Renal cortex interstitium (tissue), 11 donors: ENCODE measurements around the gene DAB1. TPM values are rescaled to one million over a fixed set of nuclear protein-coding genes. Genes with fewer than 3 reads are reported as not detected.
A peak's percentile ranks its signal among the peaks of the same experiment; 100 is the strongest.
"Not testable (repeated sequence)": the region's sequence is repeated elsewhere in the genome, so short reads cannot be mapped to it uniquely, and the experiment has no call there.

Source experiments
- DNase-seq, 11 donors: peaks; one replicate each; pipeline ENCODE4 v3.0.0-alpha.2; 2013; ENCODE audit warnings: low read depth in 9 of 11, low spot score in 4 of 11; ENCODE audit errors: extremely low read depth in 1 of 11
- polyA plus RNA-seq, 3 donors: library from polyadenylated mRNA; unstranded; fragments of 120-200 nt; gene quantifications; one replicate each; pipeline ENCODE4 v1.2.1, GENCODE V29; 2013; ENCODE audit not compliant: insufficient read length in 3 of 3

DAB1 gene
- polyA plus RNA-seq, 3 donors, result 5.3 to 8.4 (median 6.3) TPM

- no peak for DNase-seq
Observed at GRCh38 chr1:57376041-57376440, 47.8 kb downstream of the DAB1 start.

- DNase-seq, result no peak
Observed at GRCh38 chr1:57369889-57370288, 54.0 kb downstream of the DAB1 start.

DNA sequence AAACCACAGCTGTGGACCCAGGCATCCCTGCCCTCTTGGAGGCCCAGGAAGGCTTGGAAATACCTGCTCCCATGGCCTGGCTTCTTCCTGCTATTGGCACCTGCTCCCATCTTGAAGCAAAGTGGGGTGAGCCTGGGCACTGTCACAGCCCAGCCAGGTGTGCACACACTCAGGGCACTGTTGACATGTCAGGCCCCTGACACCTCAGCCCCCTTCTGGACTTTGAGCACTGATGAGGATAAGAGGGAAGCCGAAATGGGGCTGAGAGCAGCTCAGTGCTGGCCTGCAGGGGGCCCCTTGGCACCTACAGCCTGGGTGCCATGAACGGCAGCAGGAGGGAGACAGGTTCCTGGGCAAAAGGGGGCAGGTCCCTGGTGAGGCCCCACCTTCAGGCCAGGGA is 55.9 kb downstream of the DAB1 start:
- DNase-seq, result no peak

DNA sequence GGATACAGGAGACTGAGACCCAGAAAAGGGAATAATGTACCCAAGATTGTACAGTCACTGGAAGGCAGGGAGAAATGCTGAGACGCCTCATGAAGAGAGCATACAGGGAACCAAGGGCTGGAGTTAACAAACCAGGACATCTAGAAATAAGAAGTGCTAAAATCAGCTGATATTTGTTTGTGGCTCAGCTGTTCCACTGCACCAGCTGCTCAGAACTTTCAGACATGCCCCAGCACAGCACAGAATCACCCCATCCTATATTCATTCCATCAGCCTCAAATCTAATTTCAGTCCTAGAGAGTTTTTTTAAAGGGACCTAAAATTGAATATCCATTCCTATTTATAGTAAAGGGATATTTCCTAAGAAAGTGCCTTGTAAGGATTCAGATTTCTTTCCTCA is 60.2 kb downstream of the DAB1 start:
- no peak for DNase-seq

DNA sequence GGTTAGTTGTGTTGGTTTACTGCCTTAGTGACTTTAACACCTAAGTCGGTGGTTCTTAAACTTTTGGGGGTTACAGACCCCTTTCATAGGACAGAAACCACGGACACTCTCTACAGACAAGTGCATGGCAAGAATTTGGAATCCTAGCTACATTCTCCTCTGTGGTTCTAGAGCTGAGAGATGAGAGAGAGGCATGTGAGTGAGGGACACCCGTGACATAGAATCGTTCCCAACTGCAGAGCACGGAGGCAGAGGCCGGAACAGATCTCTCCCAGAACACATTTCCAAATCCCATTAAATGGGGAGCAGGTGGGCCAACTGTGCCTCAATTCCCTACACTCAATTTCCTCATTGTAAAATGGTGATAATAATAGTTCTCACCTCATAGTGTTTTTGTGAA is 60.7 kb downstream of the DAB1 start:
- DNase-seq, result no peak

- DNase-seq, result no peak
Observed at GRCh38 chr1:57362480-57362879, 61.4 kb downstream of the DAB1 start.

DNA sequence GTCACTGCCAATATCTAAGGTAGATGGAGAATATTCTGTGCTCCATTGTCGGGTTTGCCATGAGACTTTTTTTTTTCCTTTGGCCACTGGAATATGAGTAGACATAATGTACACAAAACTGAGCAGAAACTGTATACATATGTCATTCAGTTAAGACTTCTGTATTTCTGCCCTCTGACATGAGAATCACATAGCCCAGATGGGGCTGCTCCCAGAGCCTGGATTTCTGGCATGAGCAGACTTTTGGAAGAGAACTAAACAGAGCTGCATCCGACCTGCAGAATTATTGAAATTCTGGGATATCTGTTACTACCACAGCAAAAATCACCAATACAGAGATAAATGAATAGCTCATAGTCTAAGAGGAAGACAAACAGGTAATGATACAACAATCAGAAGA is 62.3 kb downstream of the DAB1 start:
- DNase-seq, result no peak

GRCh38 chr1:57360846-57361407 is 62.9 kb downstream of the DAB1 start:
- DNase-seq, result no peak

DNA sequence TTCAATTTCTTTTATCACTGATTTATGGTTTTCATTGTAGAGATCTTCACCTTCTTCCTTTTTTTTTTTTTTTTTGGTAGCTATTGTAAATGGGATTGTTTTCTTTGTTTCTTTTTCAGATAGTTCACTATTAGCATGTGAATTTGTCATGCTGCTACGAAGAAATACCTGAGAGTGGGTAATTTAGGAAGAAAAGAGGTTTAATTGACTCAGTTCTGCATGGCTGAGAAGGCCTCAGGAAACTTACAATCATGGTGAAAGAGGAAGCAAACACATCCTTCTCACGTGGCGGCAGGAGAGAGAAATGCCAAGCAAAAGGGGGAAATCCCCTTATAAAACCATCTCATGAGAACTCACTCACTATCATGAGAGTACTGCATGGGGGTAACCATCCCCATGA is 66.4 kb downstream of the DAB1 start:
- DNase-seq, result no peak

DNA sequence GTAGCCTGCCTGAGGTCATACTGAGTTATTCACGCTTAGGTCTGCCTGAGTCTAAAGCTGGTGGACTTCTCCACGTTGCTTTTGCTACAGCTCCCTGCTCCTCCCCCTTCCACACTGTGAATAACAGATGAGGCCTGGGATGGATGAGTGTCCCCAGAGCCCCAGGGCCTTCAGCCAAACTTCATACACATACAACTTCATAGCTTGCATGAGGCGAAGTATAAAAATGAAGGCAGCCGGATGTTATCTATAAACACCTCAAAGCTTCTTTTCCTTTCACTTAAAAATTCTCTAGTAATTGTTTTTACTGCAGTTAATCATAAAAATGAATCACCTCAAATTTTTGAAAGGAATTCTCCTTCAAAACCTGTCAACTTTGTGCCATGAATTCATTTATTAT is 70.2 kb downstream of the DAB1 start:
- peak in 2 of 11 donors; percentile 11 to 15 for DNase-seq

DNA sequence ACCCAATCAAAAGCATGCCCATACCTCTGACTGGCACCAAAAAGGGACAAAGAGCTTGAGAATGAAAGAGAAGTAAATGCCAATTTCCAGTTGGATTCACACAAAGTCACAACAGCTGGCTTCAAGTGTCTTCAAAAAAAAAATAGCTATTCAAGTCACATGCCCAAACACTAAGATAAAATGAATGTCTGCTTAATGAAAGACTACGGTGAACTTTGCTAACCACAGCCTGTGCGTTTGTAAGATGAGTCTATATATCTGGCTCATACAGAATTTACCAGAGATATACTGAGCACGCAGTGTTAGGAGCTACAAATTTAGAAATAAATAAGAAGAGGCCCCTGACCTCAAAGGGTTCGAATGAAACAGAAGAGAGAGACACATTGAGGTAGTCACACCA is 73.2 kb downstream of the DAB1 start:
- no peak for DNase-seq

DNA sequence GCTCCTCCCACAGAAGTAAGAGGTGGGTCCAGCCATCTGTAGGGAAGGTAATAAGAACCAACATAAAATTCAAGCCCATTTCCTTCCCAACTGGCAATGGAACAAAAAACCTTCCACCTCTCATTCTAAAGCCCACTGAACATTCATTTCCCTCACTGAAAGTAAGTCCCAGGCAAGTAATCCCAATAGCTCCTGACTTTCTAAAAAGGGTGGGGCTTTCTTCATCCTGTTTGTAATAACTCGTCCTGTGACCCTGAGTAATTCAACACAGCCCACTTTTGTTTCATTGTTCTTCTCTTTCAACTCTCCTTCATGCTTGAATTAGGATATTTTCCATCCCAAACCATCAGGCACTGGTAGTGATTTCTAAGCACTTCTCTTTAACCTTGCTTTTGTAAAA is 74.9 kb downstream of the DAB1 start:
- DNase-seq, result no peak

DNA sequence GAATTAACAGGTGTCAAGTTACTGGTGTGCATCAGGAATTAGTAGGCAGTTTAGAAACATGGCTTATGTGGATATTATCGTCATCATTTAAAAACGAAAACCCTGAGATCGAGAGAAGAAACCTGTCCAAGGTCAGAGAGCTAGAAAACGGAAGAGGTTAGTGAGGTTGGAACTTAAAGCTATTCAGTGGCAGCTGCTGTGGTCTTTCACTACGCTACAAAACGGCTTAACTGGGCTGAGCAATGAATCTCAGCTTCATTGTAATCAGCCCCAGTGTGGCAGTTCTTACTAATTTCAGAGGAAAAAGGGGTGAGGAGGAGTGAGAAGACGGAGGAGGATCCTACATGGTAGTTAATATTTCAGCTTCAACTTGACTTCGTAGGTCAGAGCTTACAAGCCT is 77.9 kb downstream of the DAB1 start:
- no peak for DNase-seq

- no peak for DNase-seq
Observed at GRCh38 chr1:57344265-57344664, 79.6 kb downstream of the DAB1 start.

DNA sequence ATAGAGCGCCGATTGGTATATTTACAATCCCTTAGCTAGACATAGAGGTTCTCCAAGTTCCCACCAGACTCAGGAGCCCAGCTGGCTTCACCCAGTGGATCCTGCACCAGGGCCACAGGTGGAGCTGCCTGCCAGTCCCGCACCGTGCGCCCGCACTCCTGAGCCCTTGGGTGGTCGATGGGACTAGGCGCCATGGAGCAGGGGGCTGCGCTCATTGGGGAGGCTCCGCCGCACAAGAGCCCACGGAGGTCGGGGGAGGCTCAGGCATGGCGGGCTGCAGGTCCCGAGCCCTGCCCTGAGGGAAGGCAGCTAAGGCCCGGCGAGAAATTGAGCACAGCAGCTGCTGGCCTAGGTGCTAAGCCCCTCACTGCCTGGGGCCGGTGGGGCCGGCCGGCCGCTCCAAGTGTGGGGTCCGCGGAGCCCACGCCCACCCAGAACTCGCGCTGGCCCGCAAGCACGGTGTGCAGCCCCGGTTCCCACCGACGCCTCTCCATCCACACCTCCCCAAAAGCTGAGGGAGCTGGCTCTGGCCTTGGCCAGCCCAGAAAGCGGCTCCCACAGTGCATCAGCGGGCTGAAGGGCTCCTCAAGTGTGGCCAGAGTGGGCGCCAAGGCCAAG is 80.5 kb downstream of the DAB1 start:
- not testable (repeated sequence) for DNase-seq

GRCh38 chr1:57341721-57342120 is 82.1 kb downstream of the DAB1 start:
- no peak for DNase-seq

GRCh38 chr1:57340334-57341070 is 83.4 kb downstream of the DAB1 start:
- no peak for DNase-seq

DNA sequence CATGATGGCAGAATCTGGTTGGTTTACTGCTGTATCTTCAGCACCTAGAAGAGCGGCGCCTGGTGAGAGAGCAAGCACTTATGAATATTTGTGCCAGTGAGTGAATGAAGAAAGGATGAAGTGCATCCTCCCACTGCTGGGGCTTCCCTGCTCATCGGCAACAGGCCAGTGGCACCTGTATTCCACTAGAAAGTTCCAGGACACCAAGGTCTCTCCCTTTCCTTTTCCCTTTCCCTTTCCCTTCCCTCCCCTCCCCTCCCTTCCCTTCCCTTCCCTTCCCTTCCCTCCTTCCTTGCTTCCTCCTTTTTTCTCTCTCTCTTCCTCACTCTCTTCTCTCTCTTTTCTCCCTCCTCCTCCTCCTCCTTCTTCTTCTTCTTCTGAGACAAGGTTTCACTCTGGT is 86.2 kb downstream of the DAB1 start:
- DNase-seq, result no peak

DNA sequence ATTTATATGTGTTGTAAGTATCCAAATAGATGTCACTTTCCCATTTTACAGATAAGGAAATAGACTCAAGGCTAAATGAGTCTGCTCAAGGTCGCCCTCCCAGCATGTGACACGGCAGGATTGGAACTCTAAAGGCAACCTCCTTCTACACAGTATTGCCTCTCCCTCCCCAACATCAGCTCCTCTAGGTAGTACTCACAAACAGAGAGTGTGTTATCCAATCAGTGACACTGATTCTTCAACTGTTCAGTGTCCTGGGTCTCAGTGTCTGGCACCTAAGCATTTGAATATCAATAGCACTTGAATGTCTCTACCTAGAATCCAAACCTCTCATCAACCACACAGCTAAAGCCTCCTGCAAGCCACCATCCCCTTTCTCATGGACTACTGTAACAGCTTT is 87.1 kb downstream of the DAB1 start:
- no peak for DNase-seq

- DNase-seq, result no peak
Observed at GRCh38 chr1:57331620-57332019, 92.2 kb downstream of the DAB1 start.

DNA sequence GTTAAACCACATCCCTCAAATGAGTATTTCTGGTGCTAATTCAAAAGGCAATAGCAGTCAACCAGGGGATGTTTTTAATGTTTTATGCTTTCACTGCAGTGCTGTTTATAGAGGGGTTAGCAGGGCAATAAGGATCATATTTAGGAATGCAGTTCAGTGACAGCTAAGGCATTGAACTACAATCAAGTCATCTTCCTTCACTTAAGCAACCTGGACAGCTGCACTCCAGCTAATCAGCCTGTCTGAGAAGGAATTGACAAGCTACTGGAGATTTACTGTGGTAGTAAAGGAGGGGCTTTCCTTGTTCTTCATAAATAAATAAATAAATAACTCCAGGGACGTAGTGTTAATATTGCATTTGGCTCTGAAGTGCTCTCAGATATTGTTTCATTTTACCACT is 93.9 kb downstream of the DAB1 start:
- no peak for DNase-seq
